GM12878 (cell line): ENCODE data around the gene ELMO3. TPM values are rescaled to one million over a fixed set of nuclear protein-coding genes. Genes with fewer than 3 reads are reported as not detected.

Source experiments
- BCL3 ChIP-seq: IDR thresholded peaks from 2 replicates; pipeline ENCODE4 v1.6.1; 2011; ENCODE audit warnings: borderline replicate concordance, low read depth, mild to moderate bottlenecking, moderate library complexity, low read length; ENCODE audit not compliant: insufficient read depth, poor library complexity, severe bottlenecking
- CEBPB ChIP-seq, 2 experiments: fragments of 150-350 bp in 1 of 2; IDR thresholded peaks; 2 replicates each; pipeline ENCODE4 v1.6.1; 2012 to 2014; ENCODE audit warnings: low read depth in 2 of 2, low read length in 2 of 2, borderline replicate concordance in 1 of 2, inconsistent platforms in 1 of 2
- CEBPZ ChIP-seq: fragments of 150-350 bp; IDR thresholded peaks from 2 replicates; pipeline ENCODE4 v1.6.1; 2016; ENCODE audit warnings: low read depth, low read length
- ELK1 ChIP-seq: IDR thresholded peaks from 2 replicates; pipeline ENCODE4 v1.6.1; 2012; ENCODE audit warnings: low read depth, low read length, improper control_type of control experiment
- JUND ChIP-seq: IDR thresholded peaks from 2 replicates; pipeline ENCODE4 v1.6.1; 2012; ENCODE audit warnings: low read depth, mild to moderate bottlenecking, low read length, improper control_type of control experiment, moderate library complexity
- MEF2B ChIP-seq: fragments of 450-650 bp; IDR thresholded peaks from 2 replicates; pipeline ENCODE4 v1.6.1; 2018; ENCODE audit warnings: mild to moderate bottlenecking, moderate library complexity; ENCODE audit not compliant: partially characterized antibody, poor library complexity, severe bottlenecking
- MXI1 ChIP-seq: fragments of 150-350 bp; IDR thresholded peaks from 2 replicates; pipeline ENCODE4 v1.6.1; 2011; ENCODE audit warnings: low read depth, mild to moderate bottlenecking, inconsistent platforms, low read length, improper control_type of control experiment
- NFXL1 ChIP-seq: fragments of 450-650 bp; IDR thresholded peaks from 2 replicates; pipeline ENCODE4 v1.6.1; 2017; ENCODE audit warnings: antibody characterized with exemption, mild to moderate bottlenecking, borderline replicate concordance
- NKRF ChIP-seq: fragments of 450-650 bp; conservative IDR thresholded peaks from 2 replicates; pipeline ENCODE4 v1.6.1; 2017; ENCODE audit warnings: mild to moderate bottlenecking, moderate library complexity
- NR2C1 ChIP-seq: fragments of 450-650 bp; IDR thresholded peaks from 2 replicates; pipeline ENCODE4 v1.6.1; 2017; ENCODE audit warnings: antibody characterized with exemption, mild to moderate bottlenecking, moderate library complexity
- PML ChIP-seq: IDR thresholded peaks from 2 replicates; pipeline ENCODE4 v1.6.1; 2012; ENCODE audit warnings: low read length, inconsistent platforms
- RAD51 ChIP-seq: fragments of 450-650 bp; IDR thresholded peaks from 2 replicates; pipeline ENCODE4 v1.6.1; 2016; ENCODE audit warnings: moderate library complexity, mild to moderate bottlenecking, inconsistent platforms
- RELA ChIP-seq: fragments of 450-650 bp; IDR thresholded peaks from 2 replicates; pipeline ENCODE4 v1.8.0; 2014; ENCODE audit warnings: borderline replicate concordance; ENCODE audit not compliant: partially characterized antibody
- RELB ChIP-seq: fragments of 450-650 bp; IDR thresholded peaks from 2 replicates; pipeline ENCODE4 v1.6.1; 2017; ENCODE audit warnings: low read depth, mild to moderate bottlenecking, moderate library complexity
- SMAD5 ChIP-seq: IDR thresholded peaks from 2 replicates; pipeline ENCODE4 v1.6.1; 2016; ENCODE audit warnings: antibody characterized with exemption, low read depth
- TCF7 ChIP-seq: IDR thresholded peaks from 2 replicates; pipeline ENCODE4 v1.6.1; 2014; ENCODE audit warnings: antibody characterized with exemption, borderline replicate concordance
- ZNF217 ChIP-seq: fragments of 450-650 bp; IDR thresholded peaks from 2 replicates; pipeline ENCODE4 v1.6.1; 2017; ENCODE audit warnings: antibody characterized with exemption, mild to moderate bottlenecking
- ZSCAN29 ChIP-seq: fragments of 450-650 bp; IDR thresholded peaks from 2 replicates; pipeline ENCODE4 v1.6.1; 2017; ENCODE audit warnings: mild to moderate bottlenecking, moderate library complexity
- ZZZ3 ChIP-seq: IDR thresholded peaks from 2 replicates; pipeline ENCODE4 v1.6.1; 2011; ENCODE audit warnings: low read depth; ENCODE audit not compliant: control insufficient read depth, insufficient read length
- polyA plus RNA-seq, 11 experiments: library from polyadenylated mRNA; depleted of rRNA in 4 of 11; unstranded in 6 of 11; stranded (reverse) in 5 of 11; fragments of >200 nt; fragmentation: Nextera tagmentation in 4 of 11; fragmentation: Illumina TruSeq in 1 of 11; extraction: Ambion mirVana in 4 of 11; extraction: Trizol in 1 of 11; gene quantifications; 1 replicate in 1 of 11; 2 replicates in 10 of 11; pipeline versions ENCODE4 v1.2.1 to v1.2.3, GENCODE V29; 2011 to 2016; ENCODE audit warnings: inconsistent platforms in 2 of 11, missing spikeins in 2 of 11, low read depth in 1 of 11
- total RNA-seq, 4 experiments: library from RNA; depleted of rRNA in 3 of 4; stranded (reverse); fragments of >200 nt in 3 of 4; fragmentation: Illumina TruSeq in 1 of 4; extraction: Trizol in 1 of 4; gene quantifications; 2 replicates each; pipeline versions ENCODE4 v1.2.1 to v1.2.3, GENCODE V29; 2013 to 2021

The ELMO3 gene
- total and polyA plus RNA-seq, 10 of the 15 experiments (the other 5 are each of a cell fraction or from before 2014, with no cell fraction given): 0.05 to 4.7 (median 0.96) TPM; not detected in 1

- TF ChIP-seq BCL3: no peak
- TF ChIP-seq SMAD5: no peak
- TF ChIP-seq PML: no peak
- no peak for TF ChIP-seq CEBPB (IDR thresholded peaks at IDR 0.05; ENCODE audit: borderline replicate concordance in 1 of 2, low read depth in 2 of 2, low read length in 2 of 2)
- TF ChIP-seq CEBPZ: no peak
- TF ChIP-seq NKRF: 0 out of 2 replicates have a peak, but pooled peaks have one; percentile 57
- TF ChIP-seq NR2C1: no peak
- no peak for TF ChIP-seq MEF2B
- TF ChIP-seq ZSCAN29: no peak
- peak; percentile 43 for TF ChIP-seq RELA
- TF ChIP-seq MXI1: peak; percentile 53; the same call in 1 of the 2 replicates
- TF ChIP-seq RAD51: no peak
- TF ChIP-seq ZNF217: no peak
- TF ChIP-seq ZZZ3: no peak
- no peak for TF ChIP-seq ELK1
- TF ChIP-seq RELB: peak; percentile 70; the same call in 1 of the 2 replicates
- TF ChIP-seq JUND: no peak
- TF ChIP-seq NFXL1: no peak
- no peak for TF ChIP-seq TCF7
Measured at GRCh38 chr16:67170168-67170948, 28.6 kb upstream of the ELMO3 start, which contains the start of gene NOL3 (continued).
